Tibial artery (tissue), 4 donors: ENCODE data around the gene POR.
"Not testable (repeated sequence)": the region's sequence is repeated elsewhere in the genome, so short reads cannot be mapped to it uniquely, and the experiment has no call there.

ENCODE experiments used
- DNase-seq, 2 donors: peaks; one replicate each; pipeline ENCODE4 v3.0.0-alpha.2; 2019
- H3K27ac ChIP-seq, 2 donors: fragments of 200-600 bp; sonication (generic) in 1 of 2; 1 replicate in 1 of 2; 2 replicates in 1 of 2; pipeline ENCODE4 v1.5.1; 2018 to 2019; ENCODE audit warnings: mild to moderate bottlenecking in 1 of 2
- H3K27me3 ChIP-seq, 2 donors: fragments of 200-600 bp; sonication (generic) in 1 of 2; one replicate each; pipeline versions ENCODE4 v1.5.1 to v1.6.0; 2016 to 2019
- H3K36me3 ChIP-seq, 3 donors: fragments of 200-600 bp; sonication (generic) in 2 of 3; one replicate each; pipeline ENCODE4 v1.5.1; 2016 to 2019; ENCODE audit warnings: mild to moderate bottlenecking in 2 of 3
- H3K4me1 ChIP-seq, 4 donors: fragments of 200-600 bp; sonication (generic) in 2 of 4; 1 replicate in 3 of 4; 2 replicates in 1 of 4; pipeline ENCODE4 v1.5.1; 2016 to 2019
- H3K4me3 ChIP-seq, 2 donors: fragments of 200-600 bp; sonication (generic) in 1 of 2; 1 replicate in 1 of 2; 2 replicates in 1 of 2; pipeline ENCODE4 v1.5.1; 2018 to 2019; ENCODE audit warnings: mild to moderate bottlenecking in 2 of 2
- H3K9me3 ChIP-seq, 3 donors: fragments of 200-600 bp; sonication (generic) in 1 of 3; one replicate each; pipeline ENCODE4 v1.5.1; 2016 to 2019
- intact Hi-C: fragments of 100-400 bp; cut with DNase I; formaldehyde crosslinking; loops from one replicate; pipeline ENCODE4 v1.15.0; 2023; ENCODE audit warnings: low total_unique reads
- TF ChIP-seq, protein P1 (sequence below), 2 experiments: fragments of 200-600 bp in 1 of 2; fragments of 450-650 bp in 1 of 2; IDR thresholded peaks; one replicate each; pipeline ENCODE4 v1.5.1; 2017 to 2019; ENCODE audit warnings: antibody characterized with exemption in 2 of 2, mild to moderate bottlenecking in 1 of 2, moderate library complexity in 1 of 2

Gene POR

DNA sequence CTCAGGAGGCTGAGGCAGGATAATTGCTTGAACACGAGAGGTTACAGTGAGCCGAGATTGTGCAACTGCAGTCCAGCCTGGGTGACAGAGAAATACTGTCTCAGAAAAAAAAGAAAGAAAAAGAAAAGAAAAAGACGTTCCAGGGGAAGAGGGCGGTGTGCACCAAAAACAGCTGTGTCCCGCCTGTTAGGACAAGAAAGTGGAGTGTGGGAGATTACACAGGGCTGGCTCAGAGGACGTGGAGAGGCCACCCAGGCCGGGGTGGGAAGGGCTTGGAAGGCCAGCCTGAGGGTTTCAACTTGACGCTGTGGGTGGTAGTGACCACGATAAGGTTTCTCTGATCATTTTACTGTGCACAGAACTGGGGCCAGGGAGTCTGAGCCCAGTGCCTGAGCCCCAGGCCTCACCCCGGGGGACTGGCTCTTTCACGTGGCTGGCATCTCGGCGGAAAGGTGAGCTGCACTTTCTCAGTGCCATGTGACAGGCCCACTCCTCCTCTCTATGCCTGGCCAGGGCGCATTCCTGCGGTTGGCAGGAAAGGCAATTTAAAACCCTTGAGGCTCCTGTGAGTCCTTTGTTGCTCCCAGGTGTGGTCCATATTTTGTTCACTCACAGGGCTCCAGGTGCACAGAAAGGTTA, 22.2 kb upstream of the POR start:
- peaks cover 0 to 19% (median 2%) of the 10 kb centered on the region in 4 donors for H3K4me1 ChIP-seq
- peaks cover 0 to 13% (median 7%) of the 10 kb centered on the region in 3 donors for H3K36me3 ChIP-seq
- H3K27ac ChIP-seq, result no peak overlapping the region
- peak in 1 of 2 donors; percentile 39 for DNase-seq
- TF ChIP-seq, protein P1, sequence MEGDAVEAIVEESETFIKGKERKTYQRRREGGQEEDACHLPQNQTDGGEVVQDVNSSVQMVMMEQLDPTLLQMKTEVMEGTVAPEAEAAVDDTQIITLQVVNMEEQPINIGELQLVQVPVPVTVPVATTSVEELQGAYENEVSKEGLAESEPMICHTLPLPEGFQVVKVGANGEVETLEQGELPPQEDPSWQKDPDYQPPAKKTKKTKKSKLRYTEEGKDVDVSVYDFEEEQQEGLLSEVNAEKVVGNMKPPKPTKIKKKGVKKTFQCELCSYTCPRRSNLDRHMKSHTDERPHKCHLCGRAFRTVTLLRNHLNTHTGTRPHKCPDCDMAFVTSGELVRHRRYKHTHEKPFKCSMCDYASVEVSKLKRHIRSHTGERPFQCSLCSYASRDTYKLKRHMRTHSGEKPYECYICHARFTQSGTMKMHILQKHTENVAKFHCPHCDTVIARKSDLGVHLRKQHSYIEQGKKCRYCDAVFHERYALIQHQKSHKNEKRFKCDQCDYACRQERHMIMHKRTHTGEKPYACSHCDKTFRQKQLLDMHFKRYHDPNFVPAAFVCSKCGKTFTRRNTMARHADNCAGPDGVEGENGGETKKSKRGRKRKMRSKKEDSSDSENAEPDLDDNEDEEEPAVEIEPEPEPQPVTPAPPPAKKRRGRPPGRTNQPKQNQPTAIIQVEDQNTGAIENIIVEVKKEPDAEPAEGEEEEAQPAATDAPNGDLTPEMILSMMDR (IDR thresholded peaks at IDR 0.05), result no peak
- H3K27me3 ChIP-seq, result no peaks in the 10 kb centered on the region
- no peak overlapping the region for H3K4me3 ChIP-seq
- H3K9me3 ChIP-seq, result no peaks in the 10 kb centered on the region
- intact Hi-C loops, result no loop called here

DNA sequence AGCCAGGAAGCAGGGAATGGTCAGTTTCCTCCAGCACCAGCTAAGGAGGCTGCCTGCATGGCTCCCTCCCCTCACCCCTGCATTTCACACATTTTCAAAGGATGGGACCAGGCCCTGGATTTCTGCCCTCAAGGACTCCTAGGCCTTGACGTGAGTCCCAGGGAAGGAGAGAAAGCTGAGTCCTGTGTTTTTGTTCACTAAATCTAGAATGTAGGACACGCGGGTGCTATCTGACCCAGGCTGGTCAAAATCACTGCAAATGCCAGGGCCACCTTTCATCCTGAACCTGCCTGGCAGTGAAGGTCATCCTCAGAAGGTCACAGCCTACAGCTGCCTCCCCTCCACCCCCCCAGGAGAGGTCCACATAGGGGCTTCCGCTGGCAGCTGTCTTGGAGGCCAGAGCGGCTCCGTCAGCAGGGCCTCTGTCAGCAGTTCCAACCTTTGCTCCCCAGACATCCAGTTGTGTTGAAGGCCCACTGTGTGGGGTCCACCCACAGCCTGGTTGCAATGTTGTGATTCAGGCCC, 18.1 kb upstream of the POR start:
- no peak for DNase-seq

DNA sequence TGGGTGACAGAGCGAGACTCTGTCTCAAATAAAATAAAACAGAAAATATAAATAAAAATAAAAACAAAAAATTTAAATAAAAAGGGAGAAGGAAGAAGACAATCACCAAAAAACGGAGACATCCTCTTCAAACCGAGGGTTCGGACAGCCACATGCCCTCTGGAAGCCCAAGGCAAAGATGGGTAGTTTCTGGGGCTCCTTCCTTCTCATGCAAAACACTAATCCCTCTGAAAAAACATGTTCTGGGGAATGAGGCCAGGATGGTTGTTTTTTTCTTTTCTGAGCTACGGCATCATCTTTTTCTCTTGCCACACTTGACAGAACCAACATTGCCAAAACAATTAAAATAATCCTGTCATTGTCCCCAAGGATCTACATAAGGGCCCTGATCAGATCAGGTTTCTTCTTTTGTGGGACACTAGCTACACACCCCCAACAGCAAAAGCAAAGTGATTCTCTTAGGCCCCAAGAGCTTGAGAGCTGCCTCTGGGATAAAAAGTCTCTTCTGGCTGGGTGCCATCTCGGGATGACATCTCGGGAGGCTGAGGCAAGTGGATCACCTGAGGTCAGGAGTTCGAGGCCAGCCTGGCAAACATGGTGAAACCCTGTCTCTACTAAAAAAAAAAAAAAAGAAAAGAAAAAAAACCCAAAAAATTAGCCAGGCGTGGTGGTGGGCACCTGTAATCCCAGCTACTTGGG, 14.2 kb upstream of the POR start:
- intact Hi-C loops, result no loop called here
- no peak for DNase-seq
- Histone ChIP-seq H3K4me1 (no peaks in the 10 kb centered on the region), H3K36me3 (no peaks in the 10 kb centered on the region), H3K27me3 (no peaks in the 10 kb centered on the region), H3K4me3 (no peak overlapping the region), H3K9me3 (no peaks in the 10 kb centered on the region), H3K27ac (no peak overlapping the region)
- TF ChIP-seq, protein P1 (IDR thresholded peaks at IDR 0.05), result no peak

More for the DNA sequence above, 18.1 kb upstream of the POR start:
- no peak overlapping the region for H3K4me3 ChIP-seq
- no peaks in the 10 kb centered on the region for H3K36me3 ChIP-seq
- TF ChIP-seq, protein P1 (IDR thresholded peaks at IDR 0.05), result no peak
- no peaks in the 10 kb centered on the region for H3K9me3 ChIP-seq
- no peak overlapping the region for H3K27ac ChIP-seq
- no peaks in the 10 kb centered on the region for H3K27me3 ChIP-seq
- H3K4me1 ChIP-seq, result peaks cover 0 to 10% (median 0%) of the 10 kb centered on the region in 4 donors
- intact Hi-C loops, result no loop called here

DNA sequence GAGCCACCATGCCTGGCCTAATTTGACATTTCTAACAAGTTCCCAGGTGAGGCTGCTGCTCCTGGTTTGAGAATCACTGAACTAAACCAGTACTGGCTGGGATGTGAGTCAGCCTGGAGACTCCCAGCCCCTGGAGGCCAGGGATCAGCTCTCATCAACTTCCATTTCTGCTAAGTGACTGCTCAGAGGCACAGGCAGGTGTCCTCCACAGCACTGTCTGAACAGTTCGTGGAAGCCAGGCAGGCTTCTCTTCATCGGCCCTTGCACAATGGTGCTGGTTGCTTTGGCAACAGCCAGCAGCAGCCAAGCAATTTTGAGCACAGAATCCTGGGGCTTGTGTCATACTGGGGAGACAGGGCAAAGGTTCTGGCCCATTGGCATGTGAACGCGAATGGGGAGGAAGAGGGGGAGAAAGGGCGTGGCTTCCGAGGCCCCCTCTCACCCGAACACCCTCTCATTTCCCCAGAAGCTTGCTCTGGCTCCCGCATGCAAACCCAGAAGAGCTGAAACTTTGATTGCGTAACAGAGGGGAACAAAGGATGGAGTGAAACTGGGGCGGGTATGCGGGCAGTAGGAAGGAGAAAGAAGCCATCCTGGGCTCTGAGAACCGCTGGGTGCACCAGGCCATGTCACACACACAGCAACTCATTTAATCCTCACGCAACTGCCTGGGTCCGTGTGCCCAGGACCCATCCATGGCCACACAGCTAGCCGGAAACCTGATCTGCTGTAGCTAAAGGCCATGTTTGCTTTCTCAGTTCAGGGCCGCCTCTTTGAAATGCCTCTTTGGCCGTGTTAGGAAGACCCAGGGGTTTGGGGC, 9.0 kb upstream of the POR start:
- H3K27me3 ChIP-seq, result no peaks in the 10 kb centered on the region
- H3K36me3 ChIP-seq, result no peaks in the 10 kb centered on the region
- H3K4me3 ChIP-seq, result no peak overlapping the region
- peak; percentile 75 to 82 for DNase-seq
- H3K27ac ChIP-seq, result no peak overlapping the region
- no peaks in the 10 kb centered on the region for H3K4me1 ChIP-seq
- H3K9me3 ChIP-seq, result no peaks in the 10 kb centered on the region
- intact Hi-C loops, result no loop called here
- TF ChIP-seq, protein P1 (IDR thresholded peaks at IDR 0.05), result no peak

DNA sequence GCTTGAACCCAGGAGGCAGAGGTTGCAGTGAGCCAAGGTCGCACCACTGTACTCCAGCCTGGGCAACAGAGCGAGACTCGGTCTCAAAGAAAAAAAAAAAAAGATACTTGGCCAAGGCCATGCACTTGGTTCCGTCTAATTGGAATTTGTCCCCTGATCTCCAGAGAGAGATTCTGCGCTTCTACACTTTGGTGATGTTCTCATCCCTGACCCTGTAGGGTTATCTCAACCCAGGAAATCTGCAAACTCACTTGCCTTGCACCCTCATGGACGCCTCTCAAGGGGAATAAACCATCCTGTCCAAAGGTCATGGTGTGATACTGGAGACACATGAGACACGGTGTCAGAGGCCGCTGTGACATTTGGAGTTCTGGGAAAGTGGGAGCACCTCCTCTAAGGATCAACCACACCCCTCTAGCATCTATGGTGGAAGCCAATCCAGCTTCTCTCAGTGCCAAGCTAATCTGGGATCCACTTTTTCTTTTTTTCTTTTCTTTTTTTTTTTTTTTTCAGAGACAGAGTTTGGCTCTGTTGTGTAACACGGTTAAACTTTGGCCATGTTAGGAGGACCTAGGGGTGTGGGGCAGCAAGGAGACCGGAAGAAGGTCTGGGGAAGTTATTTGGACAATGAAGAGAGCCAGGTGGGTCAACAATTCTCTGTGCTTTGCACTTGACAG, 7.8 kb upstream of the POR start:
- H3K4me3 ChIP-seq, result no peak overlapping the region
- H3K27ac ChIP-seq, result no peak overlapping the region
- intact Hi-C loops, result no loop called here
- H3K36me3 ChIP-seq, result no peaks in the 10 kb centered on the region
- TF ChIP-seq, protein P1 (IDR thresholded peaks at IDR 0.05), result no peak
- no peaks in the 10 kb centered on the region for H3K4me1 ChIP-seq
- H3K9me3 ChIP-seq, result no peaks in the 10 kb centered on the region
- no peaks in the 10 kb centered on the region for H3K27me3 ChIP-seq
- no peak for DNase-seq

DNA sequence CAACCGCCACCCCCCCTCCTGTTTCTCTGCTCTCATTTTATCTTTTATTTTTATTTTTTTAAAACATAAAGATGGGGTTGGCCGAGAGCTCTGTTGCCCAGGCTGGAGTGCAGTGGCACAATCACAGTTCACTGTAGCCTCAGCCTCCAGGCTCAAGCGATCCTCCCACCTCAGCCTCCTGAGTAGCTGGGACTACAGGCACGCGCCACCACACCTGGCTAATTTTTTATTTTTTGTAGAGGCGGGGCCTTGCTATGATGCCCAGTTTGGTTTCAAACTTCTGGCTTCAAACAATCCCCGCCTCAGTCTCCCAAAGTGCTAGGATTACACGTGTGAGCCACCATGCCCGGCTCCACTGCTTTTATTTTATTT, 7.3 kb upstream of the POR start:
- H3K9me3 ChIP-seq, DNase-seq, H3K4me1 ChIP-seq, H3K27ac ChIP-seq, H3K36me3 ChIP-seq, H3K4me3 ChIP-seq, intact Hi-C loops, H3K27me3 ChIP-seq: not testable (repeated sequence)
